Measurements from ENCODE around the gene ZFPL1.

The ZFPL1 gene

DNA sequence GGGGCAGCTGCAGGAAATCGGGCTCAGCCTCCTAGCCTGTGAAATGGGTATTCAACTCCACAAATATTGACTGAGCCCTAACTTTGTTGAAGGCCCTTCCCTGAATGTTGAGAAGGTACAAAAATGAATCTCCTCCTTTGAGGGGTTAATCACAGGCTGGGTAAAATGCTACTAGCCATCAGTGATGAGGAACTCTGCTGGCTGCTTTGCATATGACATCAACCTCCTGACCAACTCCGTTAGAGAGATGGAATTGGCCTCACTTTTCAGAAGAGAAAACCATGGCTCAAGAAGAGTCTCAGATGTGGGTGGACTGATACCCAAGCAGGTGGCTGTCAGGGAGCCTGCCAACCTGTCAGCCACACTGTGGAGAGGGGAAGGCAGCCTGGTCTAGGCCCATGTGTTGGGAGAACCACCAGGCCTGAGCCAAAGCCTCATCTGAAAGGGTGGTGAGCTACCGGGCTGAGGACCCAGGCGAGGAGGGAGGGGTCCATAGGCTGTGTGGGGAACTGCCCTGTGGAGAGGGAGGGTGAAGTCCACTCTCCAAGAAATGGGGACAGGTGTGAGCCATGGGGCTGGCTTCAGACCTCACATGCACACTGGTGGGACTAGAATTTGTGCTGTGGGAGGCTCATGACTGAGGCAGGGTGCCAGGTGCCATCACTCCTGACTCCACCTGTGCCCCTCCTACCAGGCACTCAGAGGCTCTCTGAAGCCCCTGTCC is 12.0 kb upstream of the ZFPL1 start:
- Histone ChIP-seq H3K9me3 (ENCODE audit: insufficient read depth, low read depth, low read length) (no peaks in the 10 kb centered on the region), H3K4me2 (ENCODE audit: low read length) (no peak overlapping the region), H4K91ac (ENCODE audit: low read depth, low read length) (no peak overlapping the region), H3K27me3 (ENCODE audit: insufficient read depth, low read length) (no peaks in the 10 kb centered on the region), H3K18ac (ENCODE audit: low read length) (no peak overlapping the region), H3K14ac (ENCODE audit: low read length) (no peak overlapping the region), H2AFZ (ENCODE audit: insufficient read depth, low read length, poor library complexity) (no peak overlapping the region), H3K4me3 (ENCODE audit: low read depth, low read length) (no peak overlapping the region), H4K8ac (ENCODE audit: low read depth, low read length) (no peak overlapping the region), H3K79me1 (ENCODE audit: low read length) (no peaks in the 10 kb centered on the region), H3K36me3 (ENCODE audit: control insufficient read depth in 1 of 2, insufficient read depth in 2 of 2, low read length in 2 of 2) (peaks cover 5 to 6% of the 10 kb centered on the region in 2 experiments), H3K23ac (ENCODE audit: low read length) (no peak overlapping the region), H3K79me2 (ENCODE audit: control insufficient read depth, insufficient read depth, low read length, poor library complexity) (no peaks in the 10 kb centered on the region), H3K4me1 (ENCODE audit: control insufficient read depth in 1 of 2, insufficient read depth in 2 of 2, low read length in 2 of 2) (no peaks in the 10 kb centered on the region), H2BK12ac (ENCODE audit: low read length) (no peak overlapping the region), H4K12ac (ENCODE audit: low read depth, low read length) (no peak overlapping the region), H3K27ac (ENCODE audit: low read depth, low read length) (no peak overlapping the region), H3K9ac (ENCODE audit: low read length) (no peak overlapping the region), H2AK5ac (ENCODE audit: low read length) (no peak overlapping the region), H2BK120ac (ENCODE audit: insufficient read depth, low read length, poor library complexity) (no peak overlapping the region), H3K4ac (ENCODE audit: low read depth, low read length) (no peak overlapping the region), H2BK5ac (ENCODE audit: low read depth, low read length, poor library complexity) (no peak overlapping the region)
- WGBS (ENCODE audit: extremely low coverage, insufficient coverage, insufficient read length) = no CpG with 5 or more reads among the region's 4 CpGs
- DNase-seq = no peak

DNA sequence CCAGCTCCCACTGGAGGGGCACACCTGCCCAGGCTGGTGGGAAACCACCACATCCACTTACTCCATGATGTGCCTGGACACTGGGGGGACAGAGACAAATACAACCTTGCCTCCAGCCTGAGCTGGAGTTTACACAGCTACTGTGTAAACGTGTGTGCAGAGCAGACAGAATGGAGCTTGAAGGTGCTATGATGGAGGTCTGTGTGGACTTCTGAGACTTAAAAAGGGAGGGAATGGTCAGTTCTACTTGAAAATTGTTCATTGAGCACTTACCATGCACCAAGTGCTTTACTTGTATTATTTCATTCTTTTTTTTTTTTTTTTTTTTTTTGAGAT is 11.4 kb upstream of the ZFPL1 start:
- Histone ChIP-seq H3K27me3 (ENCODE audit: insufficient read depth, low read length) (no peaks in the 10 kb centered on the region), H4K8ac (ENCODE audit: low read depth, low read length) (no peak overlapping the region), H4K12ac (ENCODE audit: low read depth, low read length) (no peak overlapping the region), H3K79me2 (ENCODE audit: control insufficient read depth, insufficient read depth, low read length, poor library complexity) (no peaks in the 10 kb centered on the region), H3K79me1 (ENCODE audit: low read length) (no peaks in the 10 kb centered on the region), H3K36me3 (ENCODE audit: control insufficient read depth in 1 of 2, insufficient read depth in 2 of 2, low read length in 2 of 2) (peaks cover 9 to 10% of the 10 kb centered on the region in 2 experiments), H3K4me3 (ENCODE audit: low read depth, low read length) (no peak overlapping the region), H3K4me1 (ENCODE audit: control insufficient read depth in 1 of 2, insufficient read depth in 2 of 2, low read length in 2 of 2) (no peaks in the 10 kb centered on the region), H2AK5ac (ENCODE audit: low read length) (no peak overlapping the region), H4K91ac (ENCODE audit: low read depth, low read length) (no peak overlapping the region), H3K9ac (ENCODE audit: low read length) (no peak overlapping the region), H2BK5ac (ENCODE audit: low read depth, low read length, poor library complexity) (no peak overlapping the region), H3K14ac (ENCODE audit: low read length) (no peak overlapping the region), H3K27ac (ENCODE audit: low read depth, low read length) (no peak overlapping the region), H3K23ac (ENCODE audit: low read length) (no peak overlapping the region), H3K4me2 (ENCODE audit: low read length) (no peak overlapping the region), H3K9me3 (ENCODE audit: insufficient read depth, low read depth, low read length) (no peaks in the 10 kb centered on the region), H3K18ac (ENCODE audit: low read length) (no peak overlapping the region), H3K4ac (ENCODE audit: low read depth, low read length) (no peak overlapping the region), H2BK12ac (ENCODE audit: low read length) (no peak overlapping the region), H2AFZ (ENCODE audit: insufficient read depth, low read length, poor library complexity) (no peak overlapping the region), H2BK120ac (ENCODE audit: insufficient read depth, low read length, poor library complexity) (no peak overlapping the region)
- DNase-seq = no peak
- no CpG with 5 or more reads among the region's 1 CpG for WGBS (ENCODE audit: extremely low coverage, insufficient coverage, insufficient read length)

DNA sequence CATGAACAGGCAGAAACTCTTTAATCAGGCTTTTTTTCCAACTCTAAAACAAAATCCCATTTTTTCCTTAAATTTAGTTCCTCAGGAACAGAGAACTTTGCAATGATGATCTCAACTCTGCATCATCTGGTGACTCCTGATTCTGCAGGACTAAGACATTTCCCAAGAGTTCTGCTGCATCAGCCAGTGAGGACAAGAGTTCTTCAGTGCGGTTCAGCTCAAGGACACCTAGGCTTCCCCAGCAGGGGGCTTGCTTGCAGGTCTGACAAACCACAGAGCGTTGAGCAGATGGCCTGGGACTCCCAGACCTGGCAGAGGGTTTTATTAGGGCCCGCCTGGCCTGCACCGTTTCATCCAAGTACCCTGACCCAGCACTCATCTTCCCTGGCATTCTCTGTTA is 6.6 kb upstream of the ZFPL1 start:
- H3K27ac ChIP-seq (ENCODE audit: low read depth, low read length) = no peak overlapping the region

DNA sequence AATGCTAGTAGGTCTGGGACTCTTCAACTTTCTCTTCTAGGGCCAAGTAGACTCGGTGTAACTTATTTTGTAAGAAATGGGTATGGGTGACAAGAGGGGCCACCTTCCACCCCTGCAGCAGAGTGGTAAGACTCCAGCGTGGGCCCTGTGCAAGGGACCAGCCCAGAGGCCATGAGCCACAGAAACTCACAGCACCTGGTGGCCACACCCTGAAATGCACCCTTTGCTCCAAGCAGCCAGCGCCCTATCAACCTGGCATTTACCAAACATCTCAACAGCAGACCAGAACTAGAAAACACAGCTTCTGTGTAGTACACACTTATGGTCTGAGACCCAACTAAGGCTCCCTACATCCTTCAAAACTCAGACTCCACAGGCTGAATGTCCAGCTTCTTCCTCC is 5.9 kb upstream of the ZFPL1 start:
- WGBS (ENCODE audit: extremely low coverage, insufficient coverage, insufficient read length) = no CpG with 5 or more reads among the region's 3 CpGs
- H3K27me3 ChIP-seq (ENCODE audit: insufficient read depth, low read length) = no peaks in the 10 kb centered on the region
- no peak overlapping the region for H3K4ac ChIP-seq (ENCODE audit: low read depth, low read length)
- peak; percentile 6 to 71 for DNase-seq
- H3K4me2 ChIP-seq (ENCODE audit: low read length) = no peak overlapping the region
- no peak overlapping the region for H3K14ac ChIP-seq (ENCODE audit: low read length)
- no peak overlapping the region for H2BK5ac ChIP-seq (ENCODE audit: low read depth, low read length, poor library complexity)
- no peak overlapping the region for H2AK5ac ChIP-seq (ENCODE audit: low read length)
- H4K12ac ChIP-seq (ENCODE audit: low read depth, low read length) = no peak overlapping the region
- no peaks in the 10 kb centered on the region for H3K79me1 ChIP-seq (ENCODE audit: low read length)
- H3K79me2 ChIP-seq (ENCODE audit: control insufficient read depth, insufficient read depth, low read length, poor library complexity) = peaks cover 2% of the 10 kb centered on the region
- no peak overlapping the region for H3K18ac ChIP-seq (ENCODE audit: low read length)
- H4K91ac ChIP-seq (ENCODE audit: low read depth, low read length) = no peak overlapping the region
- H3K4me1 ChIP-seq (ENCODE audit: control insufficient read depth in 1 of 2, insufficient read depth in 2 of 2, low read length in 2 of 2) = peaks cover 1 to 2% of the 10 kb centered on the region in 2 experiments
- no peak overlapping the region for H2BK12ac ChIP-seq (ENCODE audit: low read length)
- no peak overlapping the region for H3K27ac ChIP-seq (ENCODE audit: low read depth, low read length)
- no peak overlapping the region for H3K9ac ChIP-seq (ENCODE audit: low read length)
- H2BK120ac ChIP-seq (ENCODE audit: insufficient read depth, low read length, poor library complexity) = no peak overlapping the region
- no peaks in the 10 kb centered on the region for H3K9me3 ChIP-seq (ENCODE audit: insufficient read depth, low read depth, low read length)
- H3K4me3 ChIP-seq (ENCODE audit: low read depth, low read length) = no peak overlapping the region
- H3K36me3 ChIP-seq (ENCODE audit: control insufficient read depth in 1 of 2, insufficient read depth in 2 of 2, low read length in 2 of 2) = peaks cover 32 to 41% of the 10 kb centered on the region in 2 experiments
- H2AFZ ChIP-seq (ENCODE audit: insufficient read depth, low read length, poor library complexity) = no peak overlapping the region
- no peak overlapping the region for H4K8ac ChIP-seq (ENCODE audit: low read depth, low read length)
- H3K23ac ChIP-seq (ENCODE audit: low read length) = no peak overlapping the region

More for the DNA sequence above, 6.6 kb upstream of the ZFPL1 start:
- Histone ChIP-seq H3K4me3 (ENCODE audit: low read depth, low read length) (no peak overlapping the region), H3K18ac (ENCODE audit: low read length) (no peak overlapping the region), H2BK5ac (ENCODE audit: low read depth, low read length, poor library complexity) (no peak overlapping the region), H3K23ac (ENCODE audit: low read length) (no peak overlapping the region), H2AFZ (ENCODE audit: insufficient read depth, low read length, poor library complexity) (no peak overlapping the region), H3K14ac (ENCODE audit: low read length) (no peak overlapping the region), H3K79me2 (ENCODE audit: control insufficient read depth, insufficient read depth, low read length, poor library complexity) (no peaks in the 10 kb centered on the region), H3K4me2 (ENCODE audit: low read length) (no peak overlapping the region), H3K4ac (ENCODE audit: low read depth, low read length) (no peak overlapping the region), H3K79me1 (ENCODE audit: low read length) (no peaks in the 10 kb centered on the region), H3K36me3 (ENCODE audit: control insufficient read depth in 1 of 2, insufficient read depth in 2 of 2, low read length in 2 of 2) (peaks cover 32 to 41% of the 10 kb centered on the region in 2 experiments), H4K8ac (ENCODE audit: low read depth, low read length) (no peak overlapping the region), H2BK120ac (ENCODE audit: insufficient read depth, low read length, poor library complexity) (no peak overlapping the region), H3K9ac (ENCODE audit: low read length) (no peak overlapping the region), H4K91ac (ENCODE audit: low read depth, low read length) (no peak overlapping the region), H4K12ac (ENCODE audit: low read depth, low read length) (no peak overlapping the region), H3K4me1 (ENCODE audit: control insufficient read depth in 1 of 2, insufficient read depth in 2 of 2, low read length in 2 of 2) (no peaks in the 10 kb centered on the region), H3K27me3 (ENCODE audit: insufficient read depth, low read length) (no peaks in the 10 kb centered on the region), H3K9me3 (ENCODE audit: insufficient read depth, low read depth, low read length) (no peaks in the 10 kb centered on the region), H2AK5ac (ENCODE audit: low read length) (no peak overlapping the region), H2BK12ac (ENCODE audit: low read length) (no peak overlapping the region)
- WGBS (ENCODE audit: extremely low coverage, insufficient coverage, insufficient read length) = no CpG with 5 or more reads among the region's 4 CpGs
- no peak for DNase-seq

Measured in trophoblast cell (in vitro differentiated cells and primary cell).